Measurements from ENCODE around the gene TMEM120B. TPM values are rescaled to one million over a fixed set of nuclear protein-coding genes. Genes with fewer than 3 reads are reported as not detected.
"Not testable (repeated sequence)": the region's sequence is repeated elsewhere in the genome, so short reads cannot be mapped to it uniquely, and the experiment has no call there.

The TMEM120B gene
- total RNA-seq, 1 experiment from 2014 or later: 22.3 TPM

DNA sequence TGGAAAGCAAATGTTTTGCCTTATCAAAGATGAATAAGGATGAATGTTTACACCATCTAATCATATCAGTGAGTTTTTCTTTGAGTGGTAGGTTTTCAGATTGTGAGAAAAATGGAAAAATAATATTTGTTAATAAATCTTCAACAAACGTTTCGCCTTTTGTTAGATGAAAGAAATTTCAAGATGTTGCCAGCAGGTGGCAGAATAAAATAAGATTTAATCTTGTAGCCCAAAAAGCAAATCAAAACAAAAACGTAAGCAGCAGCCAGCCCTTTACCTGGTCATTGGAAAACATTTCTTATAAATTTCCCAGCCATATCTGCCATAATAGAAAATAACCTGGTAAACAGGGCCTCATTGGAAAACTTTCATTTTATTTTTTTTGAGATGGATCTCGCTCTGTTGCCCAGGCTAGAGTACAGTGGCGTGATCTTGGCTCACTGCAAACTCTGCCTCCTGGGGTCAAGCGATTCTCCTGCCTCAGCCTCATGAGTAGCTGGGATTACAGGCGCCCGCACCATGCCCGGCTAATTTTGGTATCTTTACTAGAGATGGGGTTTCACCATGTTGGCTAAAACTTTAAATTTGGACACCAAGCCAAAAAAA is 15.4 kb upstream of the TMEM120B start:
- intact Hi-C loops (cut with micrococcal nuclease; ENCODE audit: unreplicated experiment): loop anchor here (1.0 to 5.0 kb wide), 3 partner anchors 76 to 190 kb away; partner anchors contain the start of genes PSMD9 and RHOF
- H3K4me3 ChIP-seq (ENCODE audit: low read depth, low read length, poor library complexity, severe bottlenecking): no peak overlapping the region

GRCh38 chr12:121697861-121698260 is 14.7 kb upstream of the TMEM120B start:
- intact Hi-C loops (cut with micrococcal nuclease; ENCODE audit: unreplicated experiment): loop anchor here (1.0 to 5.0 kb wide), 3 partner anchors 75 to 189 kb away; partner anchors contain the start of genes PSMD9 and RHOF
- H3K4me3 ChIP-seq (ENCODE audit: low read depth, low read length, poor library complexity, severe bottlenecking); H3K4me1 ChIP-seq (ENCODE audit: insufficient read depth, low read length, poor library complexity, severe bottlenecking); BruUV-seq (replicated peaks); POLR2A ChIA-PET (ENCODE audit: low non-redundant PET); H3K27ac ChIP-seq (ENCODE audit: low read depth, low read length, poor library complexity, severe bottlenecking); H3K27me3 ChIP-seq (replicated peaks; ENCODE audit: insufficient read depth, low read depth, low read length, poor library complexity); DNase-seq (ENCODE audit: low spot score); H3K36me3 ChIP-seq (ENCODE audit: insufficient read depth, low read length, poor library complexity, severe bottlenecking); H3K9me3 ChIP-seq (ENCODE audit: low read depth, low read length, poor library complexity, severe bottlenecking): not testable (repeated sequence)
- CTCF ChIA-PET: interaction anchor here (0.6 to 1.1 kb wide), 2 partner anchors 75 to 96 kb away, joined by 4 to 5 read pairs; partner anchors contain the start of gene RHOF

More for the DNA sequence above, 15.4 kb upstream of the TMEM120B start:
- TF ChIP-seq, protein P1, sequence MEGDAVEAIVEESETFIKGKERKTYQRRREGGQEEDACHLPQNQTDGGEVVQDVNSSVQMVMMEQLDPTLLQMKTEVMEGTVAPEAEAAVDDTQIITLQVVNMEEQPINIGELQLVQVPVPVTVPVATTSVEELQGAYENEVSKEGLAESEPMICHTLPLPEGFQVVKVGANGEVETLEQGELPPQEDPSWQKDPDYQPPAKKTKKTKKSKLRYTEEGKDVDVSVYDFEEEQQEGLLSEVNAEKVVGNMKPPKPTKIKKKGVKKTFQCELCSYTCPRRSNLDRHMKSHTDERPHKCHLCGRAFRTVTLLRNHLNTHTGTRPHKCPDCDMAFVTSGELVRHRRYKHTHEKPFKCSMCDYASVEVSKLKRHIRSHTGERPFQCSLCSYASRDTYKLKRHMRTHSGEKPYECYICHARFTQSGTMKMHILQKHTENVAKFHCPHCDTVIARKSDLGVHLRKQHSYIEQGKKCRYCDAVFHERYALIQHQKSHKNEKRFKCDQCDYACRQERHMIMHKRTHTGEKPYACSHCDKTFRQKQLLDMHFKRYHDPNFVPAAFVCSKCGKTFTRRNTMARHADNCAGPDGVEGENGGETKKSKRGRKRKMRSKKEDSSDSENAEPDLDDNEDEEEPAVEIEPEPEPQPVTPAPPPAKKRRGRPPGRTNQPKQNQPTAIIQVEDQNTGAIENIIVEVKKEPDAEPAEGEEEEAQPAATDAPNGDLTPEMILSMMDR (conservative IDR thresholded peaks at IDR 0.05; ENCODE audit: low read depth, low read length): peak; percentile 66
- TF ChIP-seq EZH2 (IDR thresholded peaks at IDR 0.05; ENCODE audit: borderline replicate concordance, low read depth, low read length, poor library complexity, severe bottlenecking): no peak
- Histone ChIP-seq H3K36me3 (ENCODE audit: insufficient read depth, low read length, poor library complexity, severe bottlenecking) (no peaks in the 10 kb centered on the region), H3K4me1 (ENCODE audit: insufficient read depth, low read length, poor library complexity, severe bottlenecking) (no peaks in the 10 kb centered on the region), H3K9me3 (ENCODE audit: low read depth, low read length, poor library complexity, severe bottlenecking) (no peaks in the 10 kb centered on the region), H3K27me3 (replicated peaks; ENCODE audit: insufficient read depth, low read depth, low read length, poor library complexity) (no peaks in the 10 kb centered on the region), H3K27ac (ENCODE audit: low read depth, low read length, poor library complexity, severe bottlenecking) (no peak overlapping the region)
- POLR2A ChIA-PET (ENCODE audit: low non-redundant PET): no interaction called here
- CTCF ChIA-PET: interaction anchor here (0.6 kb wide), 2 partner anchors 97 to 144 kb away, joined by 4 read pairs; partner anchors contain the start of gene RHOF
- BruUV-seq (replicated peaks): no TSS peak
- DNase-seq (ENCODE audit: low spot score): peak; percentile 72

- ChIA-PET POLR2A (ENCODE audit: low non-redundant PET) (no interaction called here), CTCF (no interaction called here)
- TF ChIP-seq, protein P1 (conservative IDR thresholded peaks at IDR 0.05; ENCODE audit: low read depth, low read length): no peak
- no peak for TF ChIP-seq EZH2 (IDR thresholded peaks at IDR 0.05; ENCODE audit: borderline replicate concordance, low read depth, low read length, poor library complexity, severe bottlenecking)
- H3K4me3 ChIP-seq (ENCODE audit: low read depth, low read length, poor library complexity, severe bottlenecking): no peak overlapping the region
- no TSS peak for BruUV-seq (replicated peaks)
- no peaks in the 10 kb centered on the region for H3K27me3 ChIP-seq (replicated peaks; ENCODE audit: insufficient read depth, low read depth, low read length, poor library complexity)
- no peaks in the 10 kb centered on the region for H3K9me3 ChIP-seq (ENCODE audit: low read depth, low read length, poor library complexity, severe bottlenecking)
- H3K36me3 ChIP-seq (ENCODE audit: insufficient read depth, low read length, poor library complexity, severe bottlenecking): no peaks in the 10 kb centered on the region
- no peak for DNase-seq (ENCODE audit: low spot score)
- no peak overlapping the region for H3K27ac ChIP-seq (ENCODE audit: low read depth, low read length, poor library complexity, severe bottlenecking)
- H3K4me1 ChIP-seq (ENCODE audit: insufficient read depth, low read length, poor library complexity, severe bottlenecking): no peaks in the 10 kb centered on the region
- intact Hi-C loops (cut with micrococcal nuclease; ENCODE audit: unreplicated experiment): no loop called here
Observed at GRCh38 chr12:121701667-121702277, 10.8 kb upstream of the TMEM120B start.

Measured in A673 (cell line).